HG03196 (cell line): ENCODE data around the gene PLCG2.
"Not testable (repeated sequence)": the region's sequence is repeated elsewhere in the genome, so short reads cannot be mapped to it uniquely, and the experiment has no call there.

ENCODE experiments used
- ATAC-seq: cut with Tn5 transposase; IDR thresholded peaks from one replicate; pipeline ENCODE4 v1.9.1; 2021; ENCODE audit not compliant: unreplicated experiment

Gene PLCG2

DNA sequence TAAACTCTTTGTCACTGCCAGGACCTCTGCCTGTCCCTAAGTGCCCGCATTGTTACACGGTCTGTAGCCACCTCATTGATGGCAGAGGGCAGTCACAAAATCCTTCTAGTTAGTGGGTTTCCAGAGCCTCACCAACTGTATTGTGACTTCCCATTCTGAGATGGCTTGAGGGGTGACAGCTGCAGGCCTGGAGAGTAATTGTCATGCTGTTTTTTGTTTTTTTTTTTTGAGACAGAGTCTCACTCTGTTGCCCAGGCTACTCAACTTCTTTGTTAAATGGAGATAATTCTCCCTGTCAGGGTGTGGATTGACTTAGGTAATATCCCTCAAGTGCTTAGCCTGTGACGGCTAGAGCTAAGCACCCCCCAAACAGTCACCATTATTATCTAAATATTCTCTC, 154.3 kb downstream of the PLCG2 start:
- no peak for ATAC-seq

- not testable (repeated sequence) for ATAC-seq
These were observed 155.6 kb downstream of the PLCG2 start for GRCh38 chr16:81934711-81935110.

- no peak for ATAC-seq
These were observed 157.3 kb downstream of the PLCG2 start for GRCh38 chr16:81936209-81937000.

DNA sequence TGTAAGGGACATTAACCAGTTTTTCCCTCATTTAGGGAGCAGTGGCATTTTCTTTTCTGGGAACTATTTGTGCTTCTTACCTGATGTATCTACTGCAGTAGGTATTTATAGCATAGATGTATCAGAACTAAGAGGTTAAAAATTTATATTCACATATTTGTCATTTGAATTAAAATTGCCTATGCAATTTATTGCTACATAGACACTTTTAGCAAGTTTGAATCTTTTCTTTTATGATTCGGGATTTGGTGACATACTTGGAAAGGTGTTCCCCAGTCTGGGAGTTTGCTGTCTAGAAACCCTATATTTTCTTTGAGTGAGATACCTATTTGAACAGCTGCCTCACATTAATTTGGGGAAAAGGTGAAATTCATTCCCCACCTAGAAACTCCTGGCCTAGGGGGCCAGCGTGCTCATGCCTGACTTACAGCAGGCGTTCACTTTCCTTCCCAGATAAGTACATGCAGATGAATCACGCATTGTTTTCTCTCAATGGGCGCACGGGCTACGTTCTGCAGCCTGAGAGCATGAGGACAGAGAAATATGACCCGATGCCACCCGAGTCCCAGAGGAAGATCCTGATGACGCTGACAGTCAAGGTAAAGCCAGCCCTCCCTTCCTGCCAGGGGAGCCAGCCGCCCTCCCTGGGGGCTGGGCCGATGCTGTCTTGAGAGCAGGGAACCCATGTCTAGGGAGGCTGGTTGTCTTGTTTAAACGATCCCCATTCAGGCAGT, 158.4 kb downstream of the PLCG2 start:
- no peak for ATAC-seq

DNA sequence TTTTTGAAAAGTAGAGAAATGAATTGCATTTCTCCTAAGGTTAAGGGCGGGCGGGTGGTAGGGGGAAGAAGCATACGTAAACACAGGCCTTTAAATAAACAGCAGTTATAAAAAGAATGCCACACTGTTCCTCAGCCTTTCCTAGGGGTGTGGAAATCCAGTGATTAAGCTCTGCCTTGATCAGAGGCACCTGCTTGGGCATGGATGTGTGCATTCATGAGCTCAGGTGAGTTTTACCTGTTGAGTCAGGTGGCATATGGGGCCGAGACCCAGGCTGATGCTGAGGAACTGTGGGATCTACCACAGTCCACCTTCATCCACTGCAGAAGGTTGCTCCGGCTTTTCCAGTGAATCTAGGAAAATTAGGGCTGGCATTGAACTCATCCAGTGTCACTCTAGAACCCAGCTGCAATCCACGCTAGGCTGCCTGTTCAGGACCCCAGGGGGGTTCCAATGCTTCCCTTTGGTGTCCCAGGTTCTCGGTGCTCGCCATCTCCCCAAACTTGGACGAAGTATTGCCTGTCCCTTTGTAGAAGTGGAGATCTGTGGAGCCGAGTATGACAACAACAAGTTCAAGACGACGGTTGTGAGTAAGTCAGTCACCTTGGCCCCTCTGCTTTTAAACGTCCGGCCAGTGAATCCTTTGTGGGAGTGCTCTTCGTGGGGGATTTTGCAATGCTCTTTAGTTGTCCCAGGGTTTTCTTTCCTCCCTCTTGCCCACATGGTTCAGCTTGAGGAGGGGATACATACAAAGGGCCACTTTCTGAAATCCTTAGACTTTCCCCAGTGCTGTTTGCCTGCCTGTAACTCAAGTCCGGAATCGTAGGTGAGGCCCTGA, 159.5 kb downstream of the PLCG2 start:
- ATAC-seq, result no peak

GRCh38 chr16:81939164-81940056, 160.3 kb downstream of the PLCG2 start:
- ATAC-seq, result no peak

DNA sequence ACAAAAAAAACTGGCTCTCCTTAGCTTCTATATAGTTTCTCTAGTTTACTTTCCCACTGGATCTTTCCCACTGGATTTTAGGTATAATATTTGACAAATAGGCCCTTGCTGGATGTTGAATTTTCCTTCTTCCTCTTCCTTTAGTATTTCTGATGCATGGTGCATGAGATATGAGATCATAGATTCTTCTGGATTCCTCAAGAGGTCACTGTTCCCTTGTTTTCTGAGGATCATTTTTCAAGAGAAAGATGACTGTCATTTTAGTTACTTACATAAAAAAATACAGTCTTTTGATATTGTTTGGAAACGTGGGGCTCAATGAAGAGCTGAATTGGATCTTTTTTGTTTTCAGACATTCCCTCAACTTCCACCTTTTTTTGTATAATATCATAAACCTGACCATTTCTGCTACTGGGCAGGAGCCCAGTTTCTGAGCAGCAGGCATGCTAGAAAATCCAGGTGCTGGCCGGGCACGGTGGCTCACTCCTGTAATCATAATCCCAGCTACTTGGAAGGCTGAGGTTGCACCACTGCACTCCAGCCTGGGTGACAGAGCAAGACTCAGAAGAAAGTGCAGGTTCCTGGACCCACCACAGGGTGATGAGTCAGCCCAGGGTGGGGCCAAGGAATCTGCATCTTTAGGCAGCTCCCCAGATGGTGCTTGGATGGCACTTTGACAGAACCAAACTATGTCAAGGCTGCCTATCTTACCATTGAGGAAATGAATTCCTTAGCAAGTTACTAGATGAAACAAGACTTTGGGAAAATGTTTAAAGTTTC, 161.9 kb downstream of the PLCG2 start:
- no peak for ATAC-seq

- no peak for ATAC-seq
These were observed 163.0 kb downstream of the PLCG2 start for GRCh38 chr16:81942007-81942601.

DNA sequence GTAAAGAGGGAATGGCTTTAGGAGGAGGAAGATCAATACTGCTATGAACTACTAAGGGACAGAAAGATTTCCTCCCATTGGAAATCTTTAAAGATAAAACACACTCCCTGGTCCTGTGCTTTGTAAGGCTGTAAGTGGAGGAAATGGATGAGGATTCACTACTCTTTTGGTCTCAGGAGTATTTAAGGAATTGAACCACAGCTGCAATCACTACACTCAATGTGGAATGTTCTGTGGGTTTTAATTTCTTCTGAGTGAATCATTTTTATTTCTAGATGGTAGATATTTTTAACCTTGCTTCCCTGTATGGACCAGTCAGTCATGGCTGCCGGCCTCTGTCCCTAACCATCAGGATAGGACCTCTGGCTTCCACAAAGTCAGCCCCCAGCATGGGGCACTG, 166.6 kb downstream of the PLCG2 start:
- no peak for ATAC-seq

GRCh38 chr16:81946206-81946605, 167.1 kb downstream of the PLCG2 start:
- no peak for ATAC-seq

- no peak for ATAC-seq
These were observed 172.5 kb downstream of the PLCG2 start for GRCh38 chr16:81951564-81951963.

GRCh38 chr16:81956213-81956948, 177.3 kb downstream of the PLCG2 start:
- ATAC-seq, result no peak

DNA sequence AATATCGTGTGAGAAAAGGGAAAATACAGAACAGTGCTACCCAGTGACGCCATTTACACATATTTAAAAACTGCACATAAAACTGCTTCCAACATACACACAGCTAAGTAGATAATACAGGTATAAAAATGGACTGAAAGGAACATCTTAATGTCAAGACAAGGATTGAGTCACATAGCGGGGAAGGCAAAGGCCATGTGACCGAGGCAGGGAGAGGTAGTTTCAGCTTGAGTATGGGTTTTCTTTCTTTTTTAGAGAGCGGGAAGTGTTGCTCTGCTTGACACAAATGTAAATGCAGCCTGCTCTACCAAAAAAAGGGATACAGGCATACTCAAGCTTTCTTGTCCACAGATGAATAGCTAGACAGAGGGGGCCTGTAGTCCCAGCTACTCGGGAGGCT, 185.7 kb downstream of the PLCG2 start:
- ATAC-seq, result no peak

- ATAC-seq, result no peak
These were observed 188.3 kb downstream of the PLCG2 start for GRCh38 chr16:81967358-81967757.

GRCh38 chr16:81971853-81972252, 192.8 kb downstream of the PLCG2 start:
- no peak for ATAC-seq

DNA sequence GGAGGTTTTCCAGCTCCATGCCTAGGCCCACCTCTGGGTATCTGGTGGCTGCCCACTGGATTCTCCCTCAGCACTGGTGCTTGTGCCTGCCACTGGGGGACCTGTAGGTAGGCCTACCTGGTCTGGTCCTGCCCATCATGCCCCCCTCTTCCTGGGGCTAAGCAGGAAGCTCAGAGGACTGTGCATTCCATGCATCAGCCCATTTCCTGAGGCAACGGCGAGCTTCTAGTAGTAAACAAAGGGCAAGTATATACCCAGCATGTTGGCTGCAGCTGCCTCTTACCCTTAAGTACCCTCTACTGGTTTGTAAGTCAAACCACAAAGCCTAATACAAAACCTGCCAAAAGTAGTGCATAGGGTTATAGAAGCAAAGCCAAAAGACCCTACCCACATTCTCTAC, 194.6 kb downstream of the PLCG2 start:
- ATAC-seq, result no peak

DNA sequence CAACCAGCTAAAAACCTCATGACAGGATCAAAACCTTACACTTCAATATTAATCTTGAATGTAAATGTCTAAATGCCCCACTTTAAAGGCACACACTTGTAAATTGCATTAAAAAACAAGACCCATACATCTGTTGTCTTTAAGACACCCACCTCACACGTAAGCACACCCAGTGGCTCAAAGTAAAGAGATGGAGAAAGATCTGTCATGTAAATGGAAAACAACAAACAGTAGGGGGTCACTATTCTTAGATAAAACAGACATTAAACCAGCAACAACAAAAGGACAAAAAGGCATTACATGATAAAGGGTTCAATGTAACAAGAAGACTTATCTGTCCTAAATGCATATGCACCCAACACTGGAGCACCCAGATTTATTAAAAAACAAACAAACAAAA, 196.5 kb downstream of the PLCG2 start:
- ATAC-seq, result no peak

GRCh38 chr16:81977335-81977942, 198.3 kb downstream of the PLCG2 start:
- ATAC-seq, result not testable (repeated sequence)
